GM08714 (cell line): Measurements from ENCODE around the gene TMEM126B.
"Not testable (repeated sequence)": the region's sequence is repeated elsewhere in the genome, so short reads cannot be mapped to it uniquely, and the experiment has no call there.

Experiments used
- H3K4me3 ChIP-seq: fragments of 200-500 bp; sonication (Bioruptor generic); 2 replicates; pipeline ENCODE4 v1.5.1; 2014; ENCODE audit warnings: mild to moderate bottlenecking, low read length, inconsistent platforms
- ZNF274 ChIP-seq: IDR thresholded peaks from 2 replicates; pipeline ENCODE4 v1.6.1; 2012; ENCODE audit warnings: mild to moderate bottlenecking, low read depth, low read length

The TMEM126B gene

DNA sequence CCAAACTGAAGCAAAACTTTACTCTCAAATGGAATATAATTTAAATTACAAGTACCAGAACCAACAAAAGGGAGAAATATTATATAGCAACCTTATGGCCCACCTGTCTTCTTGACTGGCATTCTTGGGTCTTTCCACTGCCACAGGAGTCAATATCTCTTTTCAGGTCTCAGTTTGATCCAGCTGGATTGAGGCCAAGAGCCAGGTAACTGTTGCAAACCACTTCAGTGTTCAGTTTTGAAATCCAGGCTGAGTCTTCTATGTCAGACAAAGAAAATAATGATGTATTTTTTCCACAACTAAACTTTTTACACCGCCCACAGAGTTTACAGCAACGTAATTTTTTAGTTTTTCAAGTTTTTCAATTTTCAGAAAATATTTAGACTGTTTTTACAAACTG, 1.9 kb upstream of the TMEM126B start:
- TF ChIP-seq ZNF274 = no peak

DNA sequence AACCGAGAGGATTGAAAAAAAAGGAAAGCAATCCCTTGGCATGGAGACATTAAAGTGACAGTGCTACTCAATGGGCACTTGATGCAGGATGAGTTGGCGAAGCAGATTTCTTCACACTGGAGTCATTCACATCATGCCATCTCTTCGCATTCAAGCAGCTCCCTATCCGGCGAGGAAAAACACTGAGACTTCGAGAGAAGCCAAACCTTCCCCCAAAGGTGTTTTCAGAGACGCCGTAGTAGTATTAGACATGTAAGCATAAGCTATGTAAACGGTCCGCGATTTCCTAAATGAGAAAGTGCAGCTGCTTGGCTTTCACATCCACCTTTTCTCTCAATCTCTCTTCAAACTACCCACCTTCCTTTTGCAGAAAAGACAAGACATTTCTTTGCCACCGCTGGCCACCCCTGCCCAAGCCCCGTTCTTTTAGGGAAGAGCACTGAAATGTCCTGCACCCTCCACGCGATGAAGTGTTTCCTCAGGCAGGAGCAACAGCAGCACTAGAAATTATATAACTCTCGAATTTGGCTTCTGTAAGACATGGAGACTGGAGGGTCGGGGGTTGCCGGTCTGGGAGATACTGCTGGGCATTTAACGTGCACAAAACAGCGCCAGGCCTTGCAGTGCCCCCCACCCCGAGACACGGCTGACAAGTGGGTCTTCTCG, 928 bp upstream of the TMEM126B start, which contains the start of gene DLG2:
Gene DLG2, minus strand, starts transcription at position 13 of the 666 bp plus-strand sequence.
- H3K4me3 ChIP-seq = peak within 1 kb of the TSS; percentile 75
- TF ChIP-seq ZNF274 = no peak

More for the DNA sequence above, 1.9 kb upstream of the TMEM126B start:
- H3K4me3 ChIP-seq = no peak overlapping the region

DNA sequence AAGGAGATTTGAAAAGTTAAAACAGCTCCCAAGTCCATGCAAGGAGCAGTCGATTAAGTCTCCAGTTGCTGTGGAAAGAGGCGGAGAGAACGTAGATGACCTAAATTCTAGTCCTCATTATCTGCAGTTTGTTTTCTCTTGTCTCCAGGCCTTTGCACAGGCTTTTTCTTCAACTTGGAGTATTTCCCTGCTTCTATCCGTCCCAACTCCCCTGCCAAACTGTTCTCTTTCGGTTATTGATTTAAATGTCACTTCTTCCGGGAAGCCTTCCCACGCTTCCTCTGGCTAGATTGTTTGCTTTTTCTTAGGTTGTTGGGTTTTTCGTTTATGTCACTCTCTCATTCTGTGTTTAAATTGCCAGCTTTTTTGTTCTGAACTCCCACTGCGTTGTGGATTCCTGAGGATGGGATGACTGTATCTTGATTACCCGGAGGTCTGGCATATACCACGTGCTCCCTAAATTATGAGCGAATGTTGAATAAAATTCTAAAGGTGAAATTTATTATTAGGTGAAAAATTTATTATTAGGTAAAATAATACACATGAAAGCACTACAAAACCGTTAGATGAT, 463 bp downstream of the TMEM126B start:
- peak overlapping the region; percentile 96 for H3K4me3 ChIP-seq
- TF ChIP-seq ZNF274 = no peak

DNA sequence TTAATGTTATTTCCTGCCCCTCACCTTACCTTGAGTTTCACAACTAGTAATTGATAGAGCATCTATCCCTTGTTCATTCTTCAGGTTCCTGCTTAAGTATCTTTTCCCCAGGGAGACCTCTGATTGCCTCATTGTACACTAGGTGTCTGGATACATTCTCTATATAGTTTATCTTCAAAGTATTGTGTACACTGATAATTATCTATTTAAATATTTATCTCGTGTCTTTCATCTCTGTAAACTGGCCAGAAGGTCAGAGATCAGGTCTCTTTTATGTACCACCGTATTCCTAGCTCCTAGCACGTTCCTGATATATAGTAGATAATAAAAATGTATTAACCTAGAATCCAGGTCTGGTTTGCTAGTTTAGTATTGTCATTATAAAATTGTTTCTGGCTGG, 6.4 kb downstream of the TMEM126B start:
- H3K4me3 ChIP-seq = no peak overlapping the region
- no peak for TF ChIP-seq ZNF274

DNA sequence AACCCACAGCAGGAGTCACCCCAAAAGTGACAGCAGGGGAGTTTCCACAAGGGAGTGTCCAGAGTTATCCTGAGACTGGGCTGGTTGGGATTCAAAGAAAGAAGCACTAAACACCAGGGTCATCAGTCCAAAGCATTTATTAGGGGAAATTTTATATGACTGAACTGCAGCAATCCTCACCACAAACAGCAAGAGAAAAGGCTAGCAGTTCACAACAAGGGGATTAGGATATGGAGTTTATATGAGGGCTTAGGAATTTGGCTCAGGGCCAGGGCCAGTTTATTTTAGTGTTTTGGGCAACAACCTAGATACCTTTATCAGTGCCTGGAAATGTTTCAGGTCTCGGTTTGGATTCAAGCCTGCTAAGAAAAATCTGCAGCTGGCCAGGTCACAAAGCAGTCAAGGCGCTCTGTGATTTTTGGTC, 14.8 kb downstream of the TMEM126B start:
- TF ChIP-seq ZNF274 = no peak
- no peak overlapping the region for H3K4me3 ChIP-seq

DNA sequence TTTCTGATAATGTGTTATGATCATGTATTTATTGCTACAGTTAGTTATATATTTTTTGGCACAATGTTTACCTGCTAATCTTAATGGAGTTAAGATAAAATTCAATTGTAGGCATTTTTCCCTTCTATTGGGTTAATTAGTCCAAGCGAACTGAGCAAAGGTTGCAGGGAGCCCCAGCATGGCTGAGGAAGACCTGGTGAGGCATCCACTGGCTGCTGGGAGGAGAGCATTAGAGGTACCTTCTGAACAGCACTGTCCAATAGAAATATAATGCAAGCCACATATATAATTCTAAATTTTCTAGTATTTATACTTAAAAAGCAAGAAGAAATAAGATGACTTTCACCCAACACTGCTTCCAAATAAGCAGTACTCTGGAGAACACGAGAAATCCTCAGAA, 18.7 kb downstream of the TMEM126B start:
- peak overlapping the region; percentile 81 for H3K4me3 ChIP-seq
- no peak for TF ChIP-seq ZNF274

DNA sequence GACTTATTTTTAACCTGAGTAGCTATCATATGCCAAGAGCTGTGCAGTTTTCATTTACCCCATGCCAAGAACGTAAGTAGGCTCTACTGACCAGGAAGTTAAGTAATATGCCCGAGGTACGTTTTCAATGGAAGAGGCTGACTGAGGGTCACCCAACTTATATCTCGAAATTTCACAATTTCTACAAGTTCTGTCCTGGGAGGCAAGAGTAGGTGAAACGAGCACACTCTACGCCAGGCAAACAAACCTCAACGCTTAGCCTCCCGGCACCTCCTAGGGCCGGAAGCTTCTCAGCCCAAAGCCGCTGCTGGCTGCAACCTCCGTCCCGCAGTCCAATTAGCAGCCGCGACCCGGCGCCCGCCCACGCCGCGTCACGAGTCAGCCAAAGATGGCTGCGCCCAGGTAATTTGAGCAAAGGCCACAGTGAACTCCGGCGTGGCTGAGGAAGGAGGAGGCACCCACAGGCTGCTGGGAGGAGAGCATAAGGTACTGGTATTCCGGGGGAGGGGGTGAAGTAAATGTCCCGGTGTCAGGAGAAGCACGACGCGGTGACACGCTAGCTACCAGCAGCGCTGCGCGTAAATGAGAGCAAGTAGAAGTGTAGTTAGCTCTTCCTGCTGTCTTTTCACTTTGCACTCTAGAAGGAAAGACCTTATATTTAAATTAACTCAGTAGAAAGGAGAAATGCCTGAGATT, 19.4 kb downstream of the TMEM126B start, which contains the start of gene TMEM126A:
Gene TMEM126A, plus strand, starts transcription at position 364 of the 696 bp plus-strand sequence. CDS start 2,289 bp downstream, outside the sequence.
- TF ChIP-seq ZNF274 = no peak

DNA sequence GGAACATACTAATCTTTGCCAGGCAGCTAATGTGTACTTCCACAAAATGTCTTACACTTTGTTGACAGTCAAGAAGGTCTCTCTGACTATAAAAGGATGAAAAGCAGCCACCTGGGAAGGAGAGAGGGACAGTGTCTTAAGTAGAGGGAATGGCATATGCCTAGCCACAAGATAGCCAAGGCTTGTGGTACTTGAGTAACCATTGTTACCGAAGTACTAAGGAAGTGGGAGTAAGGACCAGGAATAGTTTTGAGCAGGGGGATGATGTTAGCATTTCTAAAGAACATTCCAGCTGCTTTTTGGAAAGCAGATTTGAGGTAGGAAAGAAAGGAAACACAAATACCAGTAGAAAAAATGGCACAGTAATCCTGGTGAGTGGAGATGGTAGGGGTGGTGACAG, 22.7 kb downstream of the TMEM126B start:
- no peak overlapping the region for H3K4me3 ChIP-seq
- no peak for TF ChIP-seq ZNF274

More for the DNA sequence above, 19.4 kb downstream of the TMEM126B start, which contains the start of gene TMEM126A:
- peak within 1 kb of the TSS; percentile 81 for H3K4me3 ChIP-seq

DNA sequence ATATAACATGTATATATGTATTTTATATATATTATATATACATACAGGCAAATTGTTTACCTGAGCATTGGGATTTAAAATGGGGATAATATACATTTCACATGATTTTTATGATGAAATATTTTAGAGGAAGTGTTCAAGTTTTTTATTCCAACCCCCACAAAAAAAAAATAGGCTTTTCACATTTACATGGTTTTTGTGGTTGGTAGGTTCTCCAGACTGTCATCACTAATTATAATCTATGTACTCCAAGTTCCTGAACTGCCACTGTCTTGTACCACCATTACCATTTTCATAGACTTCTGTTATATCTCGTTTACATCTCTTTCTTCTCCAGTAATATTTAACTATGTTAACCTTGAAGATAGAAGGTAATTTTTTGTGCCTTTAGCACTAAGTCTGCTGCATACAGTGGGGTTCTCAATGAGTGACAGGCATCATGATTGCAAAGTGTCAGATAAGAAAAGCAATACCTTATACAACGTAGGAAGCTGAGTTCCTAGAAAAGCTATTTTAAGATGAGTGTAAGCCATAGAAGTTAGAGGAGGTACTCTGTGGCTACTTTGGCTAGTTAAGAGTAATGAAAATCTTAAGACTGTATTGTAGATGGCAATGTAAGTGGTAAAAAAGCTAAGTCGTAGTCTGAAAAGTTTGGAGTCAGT, 24.5 kb downstream of the TMEM126B start:
- TF ChIP-seq ZNF274 = no peak
- H3K4me3 ChIP-seq = no peak overlapping the region

DNA sequence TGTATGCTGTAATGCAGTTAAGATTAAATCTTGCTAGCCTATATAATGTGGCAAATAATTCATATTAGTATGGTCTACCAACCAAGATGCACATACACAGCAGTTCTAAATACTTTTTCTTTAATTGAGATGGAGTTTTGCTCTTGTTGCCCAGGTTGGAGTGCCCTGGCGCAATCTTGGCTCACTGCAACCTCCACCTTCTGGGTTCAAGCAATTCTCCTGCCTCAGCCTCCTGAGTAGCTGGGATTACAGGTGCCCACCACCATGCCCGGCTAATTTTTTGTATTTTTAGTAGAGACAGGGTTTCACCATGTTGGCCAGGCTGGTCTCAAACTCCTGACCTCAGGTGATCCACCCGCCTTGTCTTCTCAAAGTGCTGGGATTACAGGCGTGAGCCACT, 25.9 kb downstream of the TMEM126B start:
- not testable (repeated sequence) for H3K4me3 ChIP-seq

DNA sequence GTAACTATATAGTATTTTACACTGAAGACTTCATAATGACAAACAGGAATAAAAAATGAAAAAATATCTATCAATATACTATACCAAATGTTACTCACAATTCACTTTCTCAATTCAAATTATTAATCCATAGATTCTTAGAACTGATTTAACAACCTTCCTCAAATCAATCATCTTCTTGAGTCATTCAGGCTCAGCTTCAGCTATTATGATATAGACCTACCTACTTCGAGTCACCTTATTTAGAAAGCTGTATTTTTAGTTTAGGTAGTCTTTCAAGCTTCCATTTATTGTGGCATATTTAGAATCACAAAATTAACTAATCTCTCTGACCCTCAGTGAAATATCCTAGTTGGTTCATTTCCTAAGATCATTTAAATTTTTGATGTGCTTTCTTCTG, 28.4 kb downstream of the TMEM126B start:
- H3K4me3 ChIP-seq = no peak overlapping the region
- no peak for TF ChIP-seq ZNF274

DNA sequence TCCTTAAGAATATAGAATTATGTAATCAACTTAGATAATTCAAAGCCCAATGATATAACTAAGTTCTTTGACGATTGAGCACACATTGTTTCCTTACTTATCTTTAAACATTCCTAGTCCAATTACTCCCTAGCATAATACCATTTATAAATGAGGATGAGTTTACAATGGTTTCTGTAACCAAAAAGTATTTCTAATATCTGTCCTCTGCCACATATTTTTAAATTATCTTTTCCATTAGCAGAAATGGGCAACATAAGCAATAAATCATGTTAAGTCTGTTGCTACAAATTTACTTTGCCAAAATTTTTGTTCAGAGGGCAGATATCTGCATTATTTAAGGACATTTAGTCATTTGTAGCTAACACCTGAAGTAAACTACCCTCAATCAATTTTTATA, 29.8 kb downstream of the TMEM126B start:
- no peak for TF ChIP-seq ZNF274
- H3K4me3 ChIP-seq = no peak overlapping the region

DNA sequence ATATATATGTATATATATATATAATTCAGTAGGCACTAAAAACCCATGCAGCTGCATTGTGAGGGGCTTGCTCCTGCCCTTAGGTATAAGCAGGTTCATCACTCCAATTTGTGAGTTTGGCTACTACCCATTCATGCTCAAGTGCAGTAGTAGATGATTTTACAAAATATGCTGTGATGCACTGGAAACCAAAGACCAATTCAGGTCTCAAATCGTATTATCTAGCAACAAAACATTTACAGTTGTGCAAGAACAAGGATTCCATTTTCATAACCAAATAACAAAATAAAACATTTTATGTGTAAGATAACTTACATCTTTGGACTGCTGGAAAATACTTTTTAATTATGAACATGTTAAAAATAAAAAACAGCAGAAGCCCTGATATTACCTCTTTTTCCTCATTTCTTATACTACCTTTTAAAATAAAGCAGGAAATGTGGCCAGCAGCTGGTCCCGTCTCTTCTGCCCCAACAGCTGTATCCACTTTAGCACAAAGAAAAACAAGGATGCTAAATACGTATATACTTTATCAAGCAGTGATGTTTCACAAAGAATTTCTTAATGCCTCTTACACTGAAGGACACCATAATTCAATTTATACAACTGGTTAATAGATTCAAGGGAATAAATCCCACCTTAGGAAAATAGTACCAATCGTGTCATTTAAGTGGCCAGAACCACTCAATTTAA, 33.7 kb downstream of the TMEM126B start:
- no peak for TF ChIP-seq ZNF274
- H3K4me3 ChIP-seq = peak overlapping the region; percentile 88; the same call in 1 of the 2 replicates
